ENCODE results near the gene CCDC27. TPM values are rescaled to one million over a fixed set of nuclear protein-coding genes. Genes with fewer than 3 reads are reported as not detected.

CCDC27 gene
- total and polyA plus RNA-seq, 4 donors = not detected

- H3K4me1 ChIP-seq (ENCODE audit: control insufficient read depth in 4 of 4, insufficient read depth in 4 of 4, low read length in 3 of 4) = peaks cover 1 to 43% (median 24%) of the 10 kb centered on the region in 4 donors
- no peak overlapping the region for H3K27ac ChIP-seq (ENCODE audit: low read depth in 1 of 2, low read length in 2 of 2)
- no peak for DNase-seq (ENCODE audit: low spot score)
- no peaks in the 10 kb centered on the region for H3K9me3 ChIP-seq (ENCODE audit: control insufficient read depth in 4 of 4, low read length in 3 of 4)
- H3K36me3 ChIP-seq (ENCODE audit: control insufficient read depth in 4 of 4, insufficient read depth in 3 of 4, low read depth in 1 of 4, low read length in 3 of 4) = peaks cover 0 to 28% (median 5%) of the 10 kb centered on the region in 4 donors
- TF ChIP-seq GABPA (IDR thresholded peaks at IDR 0.05 in 1 of 2, conservative IDR thresholded peaks at IDR 0.05 in 1 of 2) (no peak), RXRA (IDR thresholded peaks at IDR 0.05) (no peak), TAF1 (conservative IDR thresholded peaks at IDR 0.05) (no peak), FOXA2 (IDR thresholded peaks at IDR 0.05) (no peak), NR2F2 (IDR thresholded peaks at IDR 0.05) (no peak), JUND (IDR thresholded peaks at IDR 0.05) (no peak), FOXA1 (IDR thresholded peaks at IDR 0.05) (no peak), HNF4G (IDR thresholded peaks at IDR 0.05) (no peak), ATF3 (IDR thresholded peaks at IDR 0.05) (no peak), HNF4A (conservative IDR thresholded peaks at IDR 0.05) (no peak), EGR1 (IDR thresholded peaks at IDR 0.05; ENCODE audit: low read depth in 2 of 2) (no peak), REST (IDR thresholded peaks at IDR 0.05) (no peak), SP1 (IDR thresholded peaks at IDR 0.05) (no peak), ZBTB33 (IDR thresholded peaks at IDR 0.05) (no peak), CTCF (IDR thresholded peaks at IDR 0.05; ENCODE audit: low read depth, low read length, missing input control) (no peak)
- 92% methylated on average over 34 of the region's 34 CpGs for WGBS
- H3K9ac ChIP-seq (ENCODE audit: low read depth in 1 of 2, low read length in 2 of 2) = no peak overlapping the region
- H3K4me3 ChIP-seq (ENCODE audit: low read depth in 1 of 3, low read length in 3 of 3) = no peak overlapping the region
- H3K27me3 ChIP-seq (ENCODE audit: control insufficient read depth in 4 of 4, insufficient read depth in 4 of 4, low read length in 3 of 4) = no peaks in the 10 kb centered on the region
Measured at GRCh38 chr1:3789421-3790300, 37.4 kb downstream of the CCDC27 start.

All from liver (tissue), 9 donors.